GM23338 (cell line): Measurements from ENCODE around the gene TAS2R41.

Experiments used
- EZH2 ChIP-seq: fragments of 200-600 bp; sonication (generic); IDR thresholded peaks from one replicate; pipeline ENCODE4 v1.8.0; 2017; ENCODE audit warnings: antibody characterized with exemption, mild to moderate bottlenecking, low read depth; ENCODE audit not compliant: unreplicated experiment
- EZH2phosphoT487 ChIP-seq: fragments of 200-600 bp; sonication (generic); IDR thresholded peaks from one replicate; pipeline ENCODE4 v1.8.1; 2018; ENCODE audit warnings: antibody characterized with exemption; ENCODE audit not compliant: unreplicated experiment
- TF ChIP-seq, protein P1 (sequence below), 2 experiments: fragments of 200-600 bp in 1 of 2; sonication (generic) in 1 of 2; conservative IDR thresholded peaks; 2 replicates each; pipeline versions ENCODE4 v1.5.1 to v1.6.1; 2016 to 2017; ENCODE audit warnings: antibody characterized with exemption in 2 of 2, low read depth in 2 of 2, mild to moderate bottlenecking in 2 of 2, moderate library complexity in 1 of 2
- TF ChIP-seq, protein P2 (sequence below): fragments of 250-450 bp; sonication (Bioruptor Pico); IDR thresholded peaks from 2 replicates; pipeline ENCODE4 v1.5.0; 2020; ENCODE audit warnings: mild to moderate bottlenecking, moderate library complexity
- TF ChIP-seq, protein P3 (sequence below): IDR thresholded peaks from one replicate; pipeline ENCODE4 v1.6.1; 2018; ENCODE audit warnings: antibody characterized with exemption; ENCODE audit not compliant: unreplicated experiment

DNA sequence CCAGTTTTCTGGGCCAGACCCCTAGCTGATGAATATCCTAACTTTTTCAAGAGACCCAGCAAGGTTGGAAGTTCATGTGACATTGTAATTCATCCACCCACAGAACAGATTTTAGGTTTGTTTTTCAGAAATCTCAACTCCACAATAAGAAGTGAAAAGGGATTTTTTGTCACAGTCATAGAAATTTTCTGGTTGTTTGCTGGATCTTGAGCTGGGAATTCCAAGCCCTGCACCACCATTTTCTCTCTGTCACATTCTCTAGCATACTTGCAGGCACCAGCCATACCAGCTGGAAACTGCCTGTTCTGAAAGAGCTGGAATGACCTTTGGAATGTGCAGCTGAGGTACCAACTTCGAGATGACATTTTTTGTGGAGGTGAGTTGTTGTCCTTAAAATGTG lies 25.9 kb upstream of the TAS2R41 start:
- TF ChIP-seq, protein P1, sequence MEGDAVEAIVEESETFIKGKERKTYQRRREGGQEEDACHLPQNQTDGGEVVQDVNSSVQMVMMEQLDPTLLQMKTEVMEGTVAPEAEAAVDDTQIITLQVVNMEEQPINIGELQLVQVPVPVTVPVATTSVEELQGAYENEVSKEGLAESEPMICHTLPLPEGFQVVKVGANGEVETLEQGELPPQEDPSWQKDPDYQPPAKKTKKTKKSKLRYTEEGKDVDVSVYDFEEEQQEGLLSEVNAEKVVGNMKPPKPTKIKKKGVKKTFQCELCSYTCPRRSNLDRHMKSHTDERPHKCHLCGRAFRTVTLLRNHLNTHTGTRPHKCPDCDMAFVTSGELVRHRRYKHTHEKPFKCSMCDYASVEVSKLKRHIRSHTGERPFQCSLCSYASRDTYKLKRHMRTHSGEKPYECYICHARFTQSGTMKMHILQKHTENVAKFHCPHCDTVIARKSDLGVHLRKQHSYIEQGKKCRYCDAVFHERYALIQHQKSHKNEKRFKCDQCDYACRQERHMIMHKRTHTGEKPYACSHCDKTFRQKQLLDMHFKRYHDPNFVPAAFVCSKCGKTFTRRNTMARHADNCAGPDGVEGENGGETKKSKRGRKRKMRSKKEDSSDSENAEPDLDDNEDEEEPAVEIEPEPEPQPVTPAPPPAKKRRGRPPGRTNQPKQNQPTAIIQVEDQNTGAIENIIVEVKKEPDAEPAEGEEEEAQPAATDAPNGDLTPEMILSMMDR (conservative IDR thresholded peaks at IDR 0.05; ENCODE audit: low read depth in 2 of 2) = no peak
- TF ChIP-seq EZH2phosphoT487 (no peak), EZH2 (no peak)
- TF ChIP-seq, protein P2, sequence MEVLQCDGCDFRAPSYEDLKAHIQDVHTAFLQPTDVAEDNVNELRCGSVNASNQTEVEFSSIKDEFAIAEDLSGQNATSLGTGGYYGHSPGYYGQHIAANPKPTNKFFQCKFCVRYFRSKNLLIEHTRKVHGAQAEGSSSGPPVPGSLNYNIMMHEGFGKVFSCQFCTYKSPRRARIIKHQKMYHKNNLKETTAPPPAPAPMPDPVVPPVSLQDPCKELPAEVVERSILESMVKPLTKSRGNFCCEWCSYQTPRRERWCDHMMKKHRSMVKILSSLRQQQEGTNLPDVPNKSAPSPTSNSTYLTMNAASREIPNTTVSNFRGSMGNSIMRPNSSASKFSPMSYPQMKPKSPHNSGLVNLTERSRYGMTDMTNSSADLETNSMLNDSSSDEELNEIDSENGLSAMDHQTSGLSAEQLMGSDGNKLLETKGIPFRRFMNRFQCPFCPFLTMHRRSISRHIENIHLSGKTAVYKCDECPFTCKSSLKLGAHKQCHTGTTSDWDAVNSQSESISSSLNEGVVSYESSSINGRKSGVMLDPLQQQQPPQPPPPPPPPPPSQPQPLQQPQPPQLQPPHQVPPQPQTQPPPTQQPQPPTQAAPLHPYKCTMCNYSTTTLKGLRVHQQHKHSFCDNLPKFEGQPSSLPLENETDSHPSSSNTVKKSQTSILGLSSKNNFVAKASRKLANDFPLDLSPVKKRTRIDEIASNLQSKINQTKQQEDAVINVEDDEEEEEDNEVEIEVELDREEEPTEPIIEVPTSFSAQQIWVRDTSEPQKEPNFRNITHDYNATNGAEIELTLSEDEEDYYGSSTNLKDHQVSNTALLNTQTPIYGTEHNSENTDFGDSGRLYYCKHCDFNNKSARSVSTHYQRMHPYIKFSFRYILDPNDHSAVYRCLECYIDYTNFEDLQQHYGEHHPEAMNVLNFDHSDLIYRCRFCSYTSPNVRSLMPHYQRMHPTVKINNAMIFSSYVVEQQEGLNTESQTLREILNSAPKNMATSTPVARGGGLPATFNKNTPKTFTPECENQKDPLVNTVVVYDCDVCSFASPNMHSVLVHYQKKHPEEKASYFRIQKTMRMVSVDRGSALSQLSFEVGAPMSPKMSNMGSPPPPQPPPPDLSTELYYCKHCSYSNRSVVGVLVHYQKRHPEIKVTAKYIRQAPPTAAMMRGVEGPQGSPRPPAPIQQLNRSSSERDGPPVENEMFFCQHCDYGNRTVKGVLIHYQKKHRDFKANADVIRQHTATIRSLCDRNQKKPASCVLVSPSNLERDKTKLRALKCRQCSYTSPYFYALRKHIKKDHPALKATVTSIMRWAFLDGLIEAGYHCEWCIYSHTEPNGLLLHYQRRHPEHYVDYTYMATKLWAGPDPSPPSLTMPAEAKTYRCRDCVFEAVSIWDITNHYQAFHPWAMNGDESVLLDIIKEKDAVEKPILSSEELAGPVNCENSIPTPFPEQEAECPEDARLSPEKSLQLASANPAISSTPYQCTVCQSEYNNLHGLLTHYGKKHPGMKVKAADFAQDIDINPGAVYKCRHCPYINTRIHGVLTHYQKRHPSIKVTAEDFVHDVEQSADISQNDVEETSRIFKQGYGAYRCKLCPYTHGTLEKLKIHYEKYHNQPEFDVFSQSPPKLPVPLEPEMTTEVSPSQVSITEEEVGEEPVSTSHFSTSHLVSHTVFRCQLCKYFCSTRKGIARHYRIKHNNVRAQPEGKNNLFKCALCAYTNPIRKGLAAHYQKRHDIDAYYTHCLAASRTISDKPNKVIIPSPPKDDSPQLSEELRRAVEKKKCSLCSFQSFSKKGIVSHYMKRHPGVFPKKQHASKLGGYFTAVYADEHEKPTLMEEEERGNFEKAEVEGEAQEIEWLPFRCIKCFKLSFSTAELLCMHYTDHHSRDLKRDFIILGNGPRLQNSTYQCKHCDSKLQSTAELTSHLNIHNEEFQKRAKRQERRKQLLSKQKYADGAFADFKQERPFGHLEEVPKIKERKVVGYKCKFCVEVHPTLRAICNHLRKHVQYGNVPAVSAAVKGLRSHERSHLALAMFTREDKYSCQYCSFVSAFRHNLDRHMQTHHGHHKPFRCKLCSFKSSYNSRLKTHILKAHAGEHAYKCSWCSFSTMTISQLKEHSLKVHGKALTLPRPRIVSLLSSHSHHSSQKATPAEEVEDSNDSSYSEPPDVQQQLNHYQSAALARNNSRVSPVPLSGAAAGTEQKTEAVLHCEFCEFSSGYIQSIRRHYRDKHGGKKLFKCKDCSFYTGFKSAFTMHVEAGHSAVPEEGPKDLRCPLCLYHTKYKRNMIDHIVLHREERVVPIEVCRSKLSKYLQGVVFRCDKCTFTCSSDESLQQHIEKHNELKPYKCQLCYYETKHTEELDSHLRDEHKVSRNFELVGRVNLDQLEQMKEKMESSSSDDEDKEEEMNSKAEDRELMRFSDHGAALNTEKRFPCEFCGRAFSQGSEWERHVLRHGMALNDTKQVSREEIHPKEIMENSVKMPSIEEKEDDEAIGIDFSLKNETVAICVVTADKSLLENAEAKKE (CRISPR knock-in tag) = no peak
- TF ChIP-seq, protein P3, sequence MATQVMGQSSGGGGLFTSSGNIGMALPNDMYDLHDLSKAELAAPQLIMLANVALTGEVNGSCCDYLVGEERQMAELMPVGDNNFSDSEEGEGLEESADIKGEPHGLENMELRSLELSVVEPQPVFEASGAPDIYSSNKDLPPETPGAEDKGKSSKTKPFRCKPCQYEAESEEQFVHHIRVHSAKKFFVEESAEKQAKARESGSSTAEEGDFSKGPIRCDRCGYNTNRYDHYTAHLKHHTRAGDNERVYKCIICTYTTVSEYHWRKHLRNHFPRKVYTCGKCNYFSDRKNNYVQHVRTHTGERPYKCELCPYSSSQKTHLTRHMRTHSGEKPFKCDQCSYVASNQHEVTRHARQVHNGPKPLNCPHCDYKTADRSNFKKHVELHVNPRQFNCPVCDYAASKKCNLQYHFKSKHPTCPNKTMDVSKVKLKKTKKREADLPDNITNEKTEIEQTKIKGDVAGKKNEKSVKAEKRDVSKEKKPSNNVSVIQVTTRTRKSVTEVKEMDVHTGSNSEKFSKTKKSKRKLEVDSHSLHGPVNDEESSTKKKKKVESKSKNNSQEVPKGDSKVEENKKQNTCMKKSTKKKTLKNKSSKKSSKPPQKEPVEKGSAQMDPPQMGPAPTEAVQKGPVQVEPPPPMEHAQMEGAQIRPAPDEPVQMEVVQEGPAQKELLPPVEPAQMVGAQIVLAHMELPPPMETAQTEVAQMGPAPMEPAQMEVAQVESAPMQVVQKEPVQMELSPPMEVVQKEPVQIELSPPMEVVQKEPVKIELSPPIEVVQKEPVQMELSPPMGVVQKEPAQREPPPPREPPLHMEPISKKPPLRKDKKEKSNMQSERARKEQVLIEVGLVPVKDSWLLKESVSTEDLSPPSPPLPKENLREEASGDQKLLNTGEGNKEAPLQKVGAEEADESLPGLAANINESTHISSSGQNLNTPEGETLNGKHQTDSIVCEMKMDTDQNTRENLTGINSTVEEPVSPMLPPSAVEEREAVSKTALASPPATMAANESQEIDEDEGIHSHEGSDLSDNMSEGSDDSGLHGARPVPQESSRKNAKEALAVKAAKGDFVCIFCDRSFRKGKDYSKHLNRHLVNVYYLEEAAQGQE = no peak
